HG03354 (cell line): ENCODE measurements around the gene DPP8.
A peak's percentile ranks its signal among the peaks of the same experiment; 100 is the strongest.
"Not testable (repeated sequence)": the region's sequence is repeated elsewhere in the genome, so short reads cannot be mapped to it uniquely, and the experiment has no call there.

ENCODE experiments used
- ATAC-seq: cut with Tn5 transposase; IDR thresholded peaks from one replicate; pipeline ENCODE4 v1.9.1; 2021; ENCODE audit warnings: mild to moderate bottlenecking; ENCODE audit not compliant: unreplicated experiment, poor library complexity, severe bottlenecking

DPP8 gene

GRCh38 chr15:65516997-65517865, at the start of gene DPP8:
DPP8 (minus strand) TSS chr15:65517689; CDS start chr15:65512553, 5,136 bp downstream.
- peak; percentile 92 for ATAC-seq

GRCh38 chr15:65561934-65562333, 44.4 kb upstream of the DPP8 start:
- ATAC-seq, result no peak

- ATAC-seq, result no peak
Observed at GRCh38 chr15:65559941-65560340, 42.5 kb upstream of the DPP8 start.

DNA sequence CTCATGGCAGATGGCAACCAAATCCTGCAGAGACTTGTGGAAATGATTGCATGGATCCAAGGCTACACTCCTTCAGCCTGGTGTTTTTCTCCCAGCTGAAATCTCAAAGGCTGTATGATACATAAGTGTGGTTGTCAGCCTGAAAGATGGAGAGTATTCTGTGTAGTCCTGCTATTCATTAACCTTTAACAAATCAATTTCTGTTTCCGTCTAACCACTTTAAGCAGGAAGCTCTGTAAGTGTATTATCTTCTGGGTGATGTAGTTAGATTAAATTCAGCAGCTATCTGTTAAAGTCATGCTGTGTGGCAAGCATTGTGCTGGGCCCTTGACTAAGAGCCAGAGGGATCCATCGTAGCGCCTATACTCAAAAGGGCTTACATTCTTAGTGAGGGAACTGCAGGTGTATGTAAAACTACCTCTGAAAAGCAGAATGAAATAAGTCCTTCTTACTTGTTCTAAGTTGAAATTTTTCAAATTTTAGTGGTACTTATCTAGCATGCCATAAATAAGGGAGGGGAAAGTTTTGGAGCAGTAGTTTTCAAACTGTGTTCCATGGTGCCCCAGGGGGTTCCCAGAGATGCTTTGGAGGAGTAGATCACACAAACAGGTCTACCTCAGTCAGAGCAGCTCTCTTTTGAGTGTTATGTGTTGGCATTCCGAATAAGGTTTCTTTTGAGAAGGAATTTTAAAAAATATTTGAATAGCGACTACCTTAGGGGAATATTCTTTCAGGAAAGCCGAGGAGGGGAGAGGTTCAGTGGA, 41.7 kb upstream of the DPP8 start:
- no peak for ATAC-seq

GRCh38 chr15:65558336-65558735, 40.8 kb upstream of the DPP8 start:
- ATAC-seq, result no peak

DNA sequence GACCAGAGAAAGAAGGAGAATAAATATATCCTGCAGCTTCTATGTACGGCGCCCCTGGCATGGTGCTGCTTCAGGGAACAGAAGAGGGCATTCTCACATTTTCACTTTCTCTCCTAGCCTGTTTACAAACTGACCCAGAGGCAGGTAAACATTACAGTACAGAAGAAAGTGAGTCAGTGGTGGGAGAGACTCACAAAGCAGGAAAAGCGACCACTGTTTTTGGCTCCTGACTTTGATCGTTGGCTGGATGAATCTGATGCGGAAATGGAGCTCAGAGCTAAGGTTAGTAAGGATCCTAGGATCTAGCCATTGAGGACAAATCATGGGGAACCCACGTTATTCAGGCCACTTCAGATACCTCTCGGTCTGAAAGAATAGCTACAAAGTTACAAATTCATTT, 39.1 kb upstream of the DPP8 start:
- no peak for ATAC-seq

- no peak for ATAC-seq
Observed at GRCh38 chr15:65553691-65554090, 36.2 kb upstream of the DPP8 start.

- ATAC-seq, result not testable (repeated sequence)
Observed at GRCh38 chr15:65552851-65553250, 35.4 kb upstream of the DPP8 start.

- no peak for ATAC-seq
Observed at GRCh38 chr15:65551183-65551582, 33.7 kb upstream of the DPP8 start.

DNA sequence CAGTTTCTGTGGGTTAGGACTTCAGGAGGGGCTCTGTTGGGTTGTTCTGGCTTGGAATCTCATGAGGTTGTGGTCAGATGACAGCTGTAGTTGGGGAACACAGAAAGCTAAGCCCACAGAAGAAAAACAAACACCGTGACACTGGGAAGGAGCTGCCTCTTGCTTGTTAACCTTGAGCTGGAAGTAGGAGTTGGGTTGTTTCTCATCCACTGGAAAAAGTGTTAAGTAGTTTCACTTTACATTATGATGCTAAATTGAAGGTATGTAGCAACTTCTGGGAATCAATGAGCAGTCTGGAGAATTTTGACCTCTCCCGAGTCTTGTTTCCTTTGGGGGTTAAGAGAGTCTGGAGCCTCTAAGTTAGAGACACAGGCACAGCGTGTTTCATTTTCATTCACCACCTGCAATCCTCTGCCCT, 33.2 kb upstream of the DPP8 start:
- ATAC-seq, result no peak

DNA sequence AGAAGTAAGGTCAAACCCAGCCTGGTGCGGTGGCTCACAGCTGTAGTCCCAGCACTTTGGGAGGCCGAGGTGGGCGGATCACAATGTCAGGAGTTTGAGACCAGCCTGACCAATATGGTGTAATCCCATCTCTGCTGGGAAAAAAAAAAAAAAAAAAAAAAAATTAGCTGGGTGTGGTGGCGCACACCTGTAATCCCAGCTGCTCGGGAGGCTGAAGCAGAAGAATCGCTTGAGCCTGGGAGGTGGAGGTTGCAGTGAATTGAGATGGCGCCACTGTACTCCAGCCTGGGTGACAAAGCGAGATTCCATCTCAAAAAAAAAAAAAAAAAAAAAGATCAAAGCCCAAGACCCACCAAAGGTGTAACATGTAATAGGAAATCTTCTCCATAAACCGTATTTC, 31.8 kb upstream of the DPP8 start:
- ATAC-seq, result not testable (repeated sequence)

- ATAC-seq, result no peak
Observed at GRCh38 chr15:65547841-65548240, 30.4 kb upstream of the DPP8 start.

- ATAC-seq, result no peak
Observed at GRCh38 chr15:65541231-65541820, 23.8 kb upstream of the DPP8 start.

DNA sequence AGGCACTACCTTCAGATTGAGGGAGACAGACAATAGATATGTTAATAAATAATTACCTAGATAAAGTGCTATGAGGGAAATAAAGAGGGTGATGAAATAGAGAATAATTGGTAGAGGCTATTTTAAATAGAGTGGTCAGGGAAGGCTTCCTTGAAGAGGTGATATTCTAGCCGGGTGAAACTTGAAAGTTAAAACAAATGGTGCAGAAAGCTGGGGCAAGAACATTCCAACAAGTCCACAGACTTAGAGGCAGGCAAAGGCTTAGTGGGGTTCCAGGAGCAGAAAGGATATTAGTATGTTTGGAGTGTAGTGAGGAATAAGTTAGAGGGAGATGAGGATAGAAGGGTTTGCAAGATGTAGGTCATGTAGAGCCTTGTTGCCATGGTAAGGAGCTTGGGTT, 22.8 kb upstream of the DPP8 start:
- ATAC-seq, result no peak

DNA sequence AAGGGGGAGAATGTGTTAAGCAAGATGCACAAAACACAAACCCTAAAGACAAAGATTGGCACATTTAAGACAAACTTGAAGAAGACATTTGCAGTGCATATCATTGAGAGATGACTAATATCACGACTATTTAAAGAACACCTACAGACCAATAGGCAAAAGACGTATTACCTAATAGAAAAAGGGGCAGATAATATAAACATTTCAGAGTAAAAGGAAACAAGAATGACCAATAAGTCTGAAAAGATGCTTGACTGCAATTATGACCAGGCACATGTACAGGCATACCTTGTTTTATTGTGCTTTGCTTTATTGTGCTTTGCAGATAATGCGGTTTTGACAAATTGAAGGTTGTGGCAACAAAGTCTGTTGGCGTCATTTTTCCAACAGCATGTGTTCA, 17.7 kb upstream of the DPP8 start:
- ATAC-seq, result no peak

DNA sequence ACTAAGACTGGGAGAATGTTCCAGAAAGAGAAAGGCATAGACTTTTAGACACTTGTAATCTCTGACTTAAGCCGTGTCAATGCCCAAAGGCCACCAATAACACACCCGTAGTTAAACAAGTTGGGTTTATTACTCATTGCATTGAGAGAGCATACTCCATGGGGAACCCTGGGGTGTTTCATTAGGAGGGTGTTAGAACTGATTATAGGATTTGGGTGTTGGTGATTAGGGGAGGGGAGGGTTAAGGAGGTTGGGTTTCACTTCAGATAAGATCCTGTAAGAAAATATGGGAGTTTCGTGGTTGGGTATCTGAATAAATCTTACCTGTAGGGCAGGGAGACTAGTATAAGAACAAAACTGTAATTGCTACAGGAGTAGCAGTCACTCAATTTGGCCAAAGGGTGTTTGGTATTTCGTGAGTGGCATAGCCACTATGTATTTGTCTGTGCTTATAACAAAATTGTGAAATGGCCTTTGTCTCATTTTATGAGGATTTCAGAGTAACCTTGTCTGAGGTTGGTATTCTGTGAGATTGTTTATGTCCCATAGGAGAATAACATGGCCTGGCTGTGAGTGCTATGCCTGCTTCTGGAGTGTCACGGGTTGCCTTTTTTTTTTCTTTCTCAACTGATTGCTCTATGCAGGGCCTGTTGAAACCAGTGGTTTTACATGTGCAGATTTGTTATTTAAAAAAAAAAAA, 15.7 kb upstream of the DPP8 start:
- ATAC-seq, result no peak

GRCh38 chr15:65532738-65533051, 15.2 kb upstream of the DPP8 start:
- no peak for ATAC-seq

- ATAC-seq, result peak; percentile 85
Observed at GRCh38 chr15:65530318-65531111, 13.0 kb upstream of the DPP8 start, which contains the start of gene HACD3. HACD3 (plus strand) TSS chr15:65530463; CDS start chr15:65530632, 169 bp downstream.

DNA sequence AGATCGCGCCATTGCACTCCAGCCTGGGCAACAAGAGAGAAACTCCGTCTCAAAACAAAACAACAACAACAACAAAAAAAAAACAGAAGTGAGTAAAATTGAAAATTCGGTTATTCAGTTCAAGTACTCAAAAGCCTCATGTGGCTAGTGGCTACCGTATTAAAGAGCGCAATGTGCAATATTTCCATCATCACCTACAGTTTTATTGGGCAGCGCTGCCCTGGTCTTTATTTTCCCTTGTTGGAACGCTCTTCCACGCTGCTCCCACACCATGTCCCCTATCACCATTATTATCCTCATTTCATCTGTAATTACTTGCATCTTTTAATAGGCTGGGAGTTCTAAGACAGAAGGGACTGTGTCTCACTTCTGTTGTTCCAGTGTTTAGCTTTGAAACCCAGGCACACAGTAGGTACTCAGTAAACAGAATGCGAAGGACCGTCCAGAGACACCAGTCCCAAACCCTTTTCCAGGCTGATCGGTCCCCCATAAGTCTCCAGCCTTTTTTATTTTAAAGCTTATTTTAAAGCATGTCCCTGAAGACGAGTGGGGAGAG, 12.4 kb upstream of the DPP8 start:
- no peak for ATAC-seq
